ENCODE data around the gene RIPPLY3. TPM values are rescaled to one million over a fixed set of nuclear protein-coding genes. Genes with fewer than 3 reads are reported as not detected.

Gene RIPPLY3
- total and polyA plus RNA-seq, 2 of the 13 experiments (the other 11 are each of a cell fraction or from before 2014, with no cell fraction given) = 0.09 to 2.9 TPM

DNA sequence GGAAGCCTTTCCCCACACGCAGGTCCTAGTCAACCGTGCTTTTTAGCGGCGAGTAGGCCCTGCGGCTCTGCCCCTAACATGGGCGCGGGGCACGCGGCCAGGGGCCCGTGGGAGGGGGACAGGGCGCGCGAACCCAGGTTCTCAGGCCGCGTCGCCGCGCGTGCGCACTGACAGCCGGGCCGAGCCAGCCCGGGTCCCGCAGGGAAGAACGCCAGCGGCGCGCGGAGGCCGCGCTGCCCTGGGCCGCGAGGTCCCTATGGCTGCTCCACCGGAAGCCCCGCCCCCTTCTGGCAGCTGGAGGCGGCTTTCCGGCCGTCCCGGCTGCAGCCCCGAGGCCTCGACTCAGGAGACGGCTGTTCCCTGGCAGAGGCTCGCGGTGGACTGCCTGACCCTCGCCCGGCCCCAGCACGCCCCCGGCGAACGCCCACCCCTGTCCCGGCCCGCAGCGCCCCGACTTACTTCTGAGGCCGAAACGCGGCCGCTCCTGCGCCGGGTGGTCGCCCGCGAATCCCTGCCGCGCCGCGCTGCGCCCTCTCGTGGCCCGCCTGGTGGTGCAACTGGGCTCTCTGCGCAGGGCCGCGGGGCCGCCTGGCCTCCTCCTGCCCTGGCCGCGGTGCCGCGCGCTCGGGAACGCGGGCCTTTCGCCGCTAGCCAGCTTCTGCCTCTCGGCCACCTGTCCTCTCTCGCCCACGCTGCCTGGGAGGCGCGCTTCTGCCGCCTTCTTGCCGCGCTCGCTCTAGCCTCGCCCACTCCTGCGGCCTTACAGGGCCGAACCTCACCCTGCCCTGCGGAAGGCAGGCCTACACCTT is 16.6 kb upstream of the RIPPLY3 start (continued):
- TF ChIP-seq ZNF230 (CRISPR knock-in tag; IDR thresholded peaks at IDR 0.05) (no peak), CHD2 (IDR thresholded peaks at IDR 0.05; ENCODE audit: low read depth, low read length) (no peak), KDM3A (CRISPR knock-in tag; IDR thresholded peaks at IDR 0.05; ENCODE audit: low read depth) (peak; percentile 69; the same call in 1 of the 2 replicates), DNMT1 (CRISPR knock-in tag; IDR thresholded peaks at IDR 0.05) (peak; percentile 80), GATAD2A (CRISPR knock-in tag; IDR thresholded peaks at IDR 0.05) (peak; percentile 22; the same call in 1 of the 2 replicates), DMAP1 (CRISPR knock-in tag; IDR thresholded peaks at IDR 0.05) (peak; percentile 40; the same call in 1 of the 2 replicates), ZFP37 (CRISPR knock-in tag; IDR thresholded peaks at IDR 0.05; ENCODE audit: borderline replicate concordance) (no peak)
- TF ChIP-seq, protein P1, sequence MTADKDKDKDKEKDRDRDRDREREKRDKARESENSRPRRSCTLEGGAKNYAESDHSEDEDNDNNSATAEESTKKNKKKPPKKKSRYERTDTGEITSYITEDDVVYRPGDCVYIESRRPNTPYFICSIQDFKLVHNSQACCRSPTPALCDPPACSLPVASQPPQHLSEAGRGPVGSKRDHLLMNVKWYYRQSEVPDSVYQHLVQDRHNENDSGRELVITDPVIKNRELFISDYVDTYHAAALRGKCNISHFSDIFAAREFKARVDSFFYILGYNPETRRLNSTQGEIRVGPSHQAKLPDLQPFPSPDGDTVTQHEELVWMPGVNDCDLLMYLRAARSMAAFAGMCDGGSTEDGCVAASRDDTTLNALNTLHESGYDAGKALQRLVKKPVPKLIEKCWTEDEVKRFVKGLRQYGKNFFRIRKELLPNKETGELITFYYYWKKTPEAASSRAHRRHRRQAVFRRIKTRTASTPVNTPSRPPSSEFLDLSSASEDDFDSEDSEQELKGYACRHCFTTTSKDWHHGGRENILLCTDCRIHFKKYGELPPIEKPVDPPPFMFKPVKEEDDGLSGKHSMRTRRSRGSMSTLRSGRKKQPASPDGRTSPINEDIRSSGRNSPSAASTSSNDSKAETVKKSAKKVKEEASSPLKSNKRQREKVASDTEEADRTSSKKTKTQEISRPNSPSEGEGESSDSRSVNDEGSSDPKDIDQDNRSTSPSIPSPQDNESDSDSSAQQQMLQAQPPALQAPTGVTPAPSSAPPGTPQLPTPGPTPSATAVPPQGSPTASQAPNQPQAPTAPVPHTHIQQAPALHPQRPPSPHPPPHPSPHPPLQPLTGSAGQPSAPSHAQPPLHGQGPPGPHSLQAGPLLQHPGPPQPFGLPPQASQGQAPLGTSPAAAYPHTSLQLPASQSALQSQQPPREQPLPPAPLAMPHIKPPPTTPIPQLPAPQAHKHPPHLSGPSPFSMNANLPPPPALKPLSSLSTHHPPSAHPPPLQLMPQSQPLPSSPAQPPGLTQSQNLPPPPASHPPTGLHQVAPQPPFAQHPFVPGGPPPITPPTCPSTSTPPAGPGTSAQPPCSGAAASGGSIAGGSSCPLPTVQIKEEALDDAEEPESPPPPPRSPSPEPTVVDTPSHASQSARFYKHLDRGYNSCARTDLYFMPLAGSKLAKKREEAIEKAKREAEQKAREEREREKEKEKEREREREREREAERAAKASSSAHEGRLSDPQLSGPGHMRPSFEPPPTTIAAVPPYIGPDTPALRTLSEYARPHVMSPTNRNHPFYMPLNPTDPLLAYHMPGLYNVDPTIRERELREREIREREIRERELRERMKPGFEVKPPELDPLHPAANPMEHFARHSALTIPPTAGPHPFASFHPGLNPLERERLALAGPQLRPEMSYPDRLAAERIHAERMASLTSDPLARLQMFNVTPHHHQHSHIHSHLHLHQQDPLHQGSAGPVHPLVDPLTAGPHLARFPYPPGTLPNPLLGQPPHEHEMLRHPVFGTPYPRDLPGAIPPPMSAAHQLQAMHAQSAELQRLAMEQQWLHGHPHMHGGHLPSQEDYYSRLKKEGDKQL (CRISPR knock-in tag; IDR thresholded peaks at IDR 0.05; ENCODE audit: low read depth) = peak; percentile 9; the same call in 1 of the 2 replicates
- TF ChIP-seq, protein P2, sequence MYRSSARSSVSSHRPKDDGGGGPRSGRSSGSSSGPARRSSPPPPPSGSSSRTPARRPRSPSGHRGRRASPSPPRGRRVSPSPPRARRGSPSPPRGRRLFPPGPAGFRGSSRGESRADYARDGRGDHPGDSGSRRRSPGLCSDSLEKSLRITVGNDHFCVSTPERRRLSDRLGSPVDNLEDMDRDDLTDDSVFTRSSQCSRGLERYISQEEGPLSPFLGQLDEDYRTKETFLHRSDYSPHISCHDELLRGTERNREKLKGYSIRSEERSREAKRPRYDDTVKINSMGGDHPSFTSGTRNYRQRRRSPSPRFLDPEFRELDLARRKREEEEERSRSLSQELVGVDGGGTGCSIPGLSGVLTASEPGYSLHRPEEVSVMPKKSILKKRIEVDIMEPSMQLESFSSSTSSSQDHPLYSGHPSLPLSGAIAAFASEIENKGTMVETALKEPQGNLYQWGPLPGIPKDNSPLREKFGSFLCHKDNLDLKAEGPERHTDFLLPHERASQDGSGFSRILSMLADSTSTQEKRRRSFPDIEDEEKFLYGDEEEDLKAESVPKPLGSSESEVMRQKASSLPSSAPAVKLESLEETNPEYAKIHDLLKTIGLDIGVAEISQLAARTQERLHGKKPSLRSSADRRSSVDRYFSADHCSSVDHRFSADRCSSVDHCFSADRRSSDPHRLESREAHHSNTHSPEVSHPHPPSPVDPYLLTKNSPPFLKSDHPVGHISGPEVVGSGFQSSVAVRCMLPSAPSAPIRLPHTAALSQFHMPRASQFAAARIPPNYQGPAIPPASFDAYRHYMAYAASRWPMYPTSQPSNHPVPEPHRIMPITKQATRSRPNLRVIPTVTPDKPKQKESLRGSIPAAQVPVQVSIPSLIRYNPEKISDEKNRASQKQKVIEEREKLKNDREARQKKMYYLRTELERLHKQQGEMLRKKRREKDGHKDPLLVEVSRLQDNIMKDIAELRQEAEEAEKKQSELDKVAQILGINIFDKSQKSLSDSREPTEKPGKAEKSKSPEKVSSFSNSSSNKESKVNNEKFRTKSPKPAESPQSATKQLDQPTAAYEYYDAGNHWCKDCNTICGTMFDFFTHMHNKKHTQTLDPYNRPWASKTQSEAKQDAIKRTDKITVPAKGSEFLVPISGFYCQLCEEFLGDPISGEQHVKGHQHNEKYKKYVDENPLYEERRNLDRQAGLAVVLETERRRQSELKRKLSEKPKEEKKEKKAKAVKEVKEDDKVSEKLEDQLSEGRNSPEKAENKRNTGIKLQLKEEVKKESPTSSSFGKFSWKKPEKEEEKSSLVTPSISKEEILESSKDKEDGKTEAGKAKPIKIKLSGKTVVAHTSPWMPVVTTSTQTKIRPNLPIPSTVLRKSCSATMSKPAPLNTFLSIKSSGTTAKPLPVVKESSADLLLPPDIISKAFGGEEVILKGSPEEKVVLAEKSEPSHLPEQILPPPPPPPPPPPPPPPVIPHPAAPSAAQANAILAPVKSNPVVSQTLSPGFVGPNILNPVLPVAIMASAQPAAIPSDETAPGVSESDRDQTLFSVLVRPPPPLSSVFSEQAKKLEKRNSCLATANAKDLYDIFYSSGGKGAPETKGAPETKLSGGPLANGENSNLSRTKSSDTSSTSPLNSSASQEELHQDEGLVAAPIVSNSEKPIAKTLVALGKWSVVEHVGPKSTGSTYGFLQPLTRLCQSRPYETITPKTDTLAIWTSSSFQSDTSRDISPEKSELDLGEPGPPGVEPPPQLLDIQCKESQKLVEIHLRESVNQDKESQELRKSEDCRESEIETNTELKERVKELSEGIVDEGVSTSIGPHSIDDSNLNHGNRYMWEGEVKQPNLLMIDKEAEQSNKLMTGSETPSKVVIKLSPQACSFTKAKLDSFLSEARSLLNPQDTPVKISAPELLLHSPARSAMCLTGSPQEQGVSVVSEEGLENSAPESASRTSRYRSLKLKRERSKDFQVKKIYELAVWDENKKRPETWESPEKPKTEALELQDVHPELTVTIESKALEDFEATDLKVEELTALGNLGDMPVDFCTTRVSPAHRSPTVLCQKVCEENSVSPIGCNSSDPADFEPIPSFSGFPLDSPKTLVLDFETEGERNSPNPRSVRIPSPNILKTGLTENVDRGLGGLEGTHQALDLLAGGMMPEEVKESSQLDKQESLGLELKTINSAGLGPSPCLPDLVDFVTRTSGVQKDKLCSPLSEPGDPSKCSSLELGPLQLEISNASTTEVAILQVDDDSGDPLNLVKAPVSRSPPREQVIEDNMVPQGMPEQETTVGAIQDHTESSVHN (CRISPR knock-in tag; IDR thresholded peaks at IDR 0.05) = no peak
- TF ChIP-seq, protein P3, sequence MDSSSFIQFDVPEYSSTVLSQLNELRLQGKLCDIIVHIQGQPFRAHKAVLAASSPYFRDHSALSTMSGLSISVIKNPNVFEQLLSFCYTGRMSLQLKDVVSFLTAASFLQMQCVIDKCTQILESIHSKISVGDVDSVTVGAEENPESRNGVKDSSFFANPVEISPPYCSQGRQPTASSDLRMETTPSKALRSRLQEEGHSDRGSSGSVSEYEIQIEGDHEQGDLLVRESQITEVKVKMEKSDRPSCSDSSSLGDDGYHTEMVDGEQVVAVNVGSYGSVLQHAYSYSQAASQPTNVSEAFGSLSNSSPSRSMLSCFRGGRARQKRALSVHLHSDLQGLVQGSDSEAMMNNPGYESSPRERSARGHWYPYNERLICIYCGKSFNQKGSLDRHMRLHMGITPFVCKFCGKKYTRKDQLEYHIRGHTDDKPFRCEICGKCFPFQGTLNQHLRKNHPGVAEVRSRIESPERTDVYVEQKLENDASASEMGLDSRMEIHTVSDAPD (CRISPR knock-in tag; IDR thresholded peaks at IDR 0.05) = no peak; the same call in 1 of the 2 replicates
- TF ChIP-seq, protein P4, sequence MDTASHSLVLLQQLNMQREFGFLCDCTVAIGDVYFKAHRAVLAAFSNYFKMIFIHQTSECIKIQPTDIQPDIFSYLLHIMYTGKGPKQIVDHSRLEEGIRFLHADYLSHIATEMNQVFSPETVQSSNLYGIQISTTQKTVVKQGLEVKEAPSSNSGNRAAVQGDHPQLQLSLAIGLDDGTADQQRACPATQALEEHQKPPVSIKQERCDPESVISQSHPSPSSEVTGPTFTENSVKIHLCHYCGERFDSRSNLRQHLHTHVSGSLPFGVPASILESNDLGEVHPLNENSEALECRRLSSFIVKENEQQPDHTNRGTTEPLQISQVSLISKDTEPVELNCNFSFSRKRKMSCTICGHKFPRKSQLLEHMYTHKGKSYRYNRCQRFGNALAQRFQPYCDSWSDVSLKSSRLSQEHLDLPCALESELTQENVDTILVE (CRISPR knock-in tag; IDR thresholded peaks at IDR 0.05) = peak; percentile 50; the same call in 1 of the 2 replicates

Data from HepG2 (cell line).